NB4 (cell line): ENCODE results near the gene SIK2.

Source experiments
- CTCF ChIP-seq: IDR thresholded peaks from one replicate; pipeline ENCODE4 v1.5.1; 2012; ENCODE audit warnings: low read depth, low read length
- MAX ChIP-seq: IDR thresholded peaks from 2 replicates; pipeline ENCODE4 v1.6.1; 2011; ENCODE audit warnings: low read depth, low read length
- MYC ChIP-seq: IDR thresholded peaks from 2 replicates; pipeline ENCODE4 v1.6.1; 2011; ENCODE audit warnings: low read depth, low read length
- POLR2A ChIP-seq: IDR thresholded peaks from 2 replicates; pipeline ENCODE4 v1.6.1; 2011; ENCODE audit warnings: mild to moderate bottlenecking; ENCODE audit not compliant: insufficient read length; ENCODE audit errors: extremely low read depth

GRCh38 chr11:111665777-111666176, 63.5 kb downstream of the SIK2 start:
- no peak for TF ChIP-seq CTCF
- no peak for TF ChIP-seq POLR2A
- no peak for TF ChIP-seq MYC
- TF ChIP-seq MAX, result 0 out of 2 replicates have a peak, but pooled peaks have one; percentile 39
